C4-2B (cell line): Measurements from ENCODE around the gene PDE4D.

Source experiments
- H3K27ac ChIP-seq: fragments of 450-650 bp; 2 replicates; pipeline ENCODE4 v1.5.1; 2017
- CTCF ChIP-seq: fragments of 450-650 bp; conservative IDR thresholded peaks from 2 replicates; pipeline ENCODE4 v1.5.1; 2017; ENCODE audit warnings: mild to moderate bottlenecking
- ZFX ChIP-seq: fragments of 450-650 bp; IDR thresholded peaks from 2 replicates; pipeline ENCODE4 v1.6.1; 2017

Gene PDE4D

DNA sequence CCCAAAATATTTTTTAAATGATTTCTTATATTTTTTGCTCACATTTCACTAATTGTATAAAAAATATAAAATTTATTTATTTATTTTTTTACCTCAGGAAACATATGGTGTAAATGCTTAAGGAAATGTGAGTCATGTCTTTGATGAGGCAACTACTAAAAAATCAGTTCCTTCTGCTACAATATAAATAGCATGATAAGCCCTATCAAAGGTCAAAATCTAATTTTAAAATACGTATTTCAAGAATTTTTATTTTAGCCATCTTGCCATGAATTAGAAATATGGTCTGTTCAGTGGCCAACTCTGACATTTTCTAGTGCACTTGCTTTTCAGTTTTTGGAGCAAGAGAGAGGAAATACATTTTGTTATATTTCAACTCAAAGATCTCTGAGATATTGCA, 50.5 kb downstream of the PDE4D start:
- TF ChIP-seq ZFX (no peak), CTCF (no peak)
- H3K27ac ChIP-seq: no peak overlapping the region

- no peak for TF ChIP-seq ZFX
- TF ChIP-seq CTCF: no peak
- peak overlapping the region; percentile 33; the same call in 1 of the 2 replicates for H3K27ac ChIP-seq
Measured at GRCh38 chr5:59840200-59840601, 53.3 kb downstream of the PDE4D start.

DNA sequence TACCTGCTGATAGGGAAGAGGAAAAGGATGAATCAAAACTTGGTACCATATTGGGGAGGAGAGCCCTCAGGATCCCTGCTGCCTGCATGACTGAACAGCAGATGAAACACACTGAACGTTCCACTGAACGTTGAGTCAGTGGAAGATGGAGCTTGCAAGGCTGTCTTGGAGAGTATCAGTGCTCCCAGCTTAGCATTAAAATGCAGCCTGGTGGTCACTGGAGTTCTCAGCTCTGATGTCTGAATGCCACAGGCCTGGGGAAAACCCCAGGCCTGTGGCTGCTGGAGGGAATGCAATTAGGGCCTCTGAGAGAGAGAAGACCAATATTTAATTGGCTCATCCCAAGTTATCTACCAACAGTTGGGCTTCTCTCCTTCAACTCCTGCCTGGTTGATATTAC, 54.5 kb downstream of the PDE4D start:
- TF ChIP-seq ZFX (no peak), CTCF (no peak)
- no peak overlapping the region for H3K27ac ChIP-seq

DNA sequence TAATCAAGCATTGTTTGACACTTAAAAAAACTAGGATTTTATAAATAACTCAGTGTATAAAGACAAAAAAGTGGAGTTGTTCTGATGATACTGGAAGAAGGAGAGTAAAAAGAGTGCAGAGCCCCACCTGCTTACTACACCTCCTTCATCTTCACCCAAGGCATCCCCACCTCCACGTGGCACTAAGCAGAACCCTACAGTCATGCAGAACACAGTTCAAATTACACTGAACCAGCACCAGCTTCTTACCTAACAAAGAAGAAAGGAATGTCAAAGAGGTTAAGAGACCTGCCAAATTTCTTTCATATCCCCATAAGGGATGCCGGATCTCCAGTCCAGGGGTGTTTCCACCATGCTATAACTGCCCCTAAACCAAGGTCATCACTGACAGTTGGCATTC, 55.5 kb downstream of the PDE4D start:
- no peak overlapping the region for H3K27ac ChIP-seq
- TF ChIP-seq ZFX (no peak), CTCF (no peak)

DNA sequence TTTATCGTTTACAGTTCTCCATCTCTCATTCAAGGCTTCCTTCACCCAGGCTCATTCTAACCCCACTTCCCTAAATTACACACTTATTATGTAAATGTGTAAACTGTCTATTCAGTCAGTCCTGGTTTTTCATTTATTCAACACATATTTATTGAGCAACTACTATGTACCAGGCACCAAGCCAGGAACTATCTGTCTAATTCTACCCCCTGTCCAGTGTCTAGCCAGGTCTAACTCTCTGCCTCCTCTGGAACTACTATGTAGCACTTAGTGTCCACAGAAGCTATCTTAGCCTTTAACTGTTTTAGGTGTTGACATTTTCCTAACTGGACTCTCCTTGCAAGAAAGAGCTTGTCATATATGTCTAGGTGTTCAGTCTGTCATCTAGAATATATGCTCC, 56.5 kb downstream of the PDE4D start:
- TF ChIP-seq ZFX: no peak
- H3K27ac ChIP-seq: no peak overlapping the region

DNA sequence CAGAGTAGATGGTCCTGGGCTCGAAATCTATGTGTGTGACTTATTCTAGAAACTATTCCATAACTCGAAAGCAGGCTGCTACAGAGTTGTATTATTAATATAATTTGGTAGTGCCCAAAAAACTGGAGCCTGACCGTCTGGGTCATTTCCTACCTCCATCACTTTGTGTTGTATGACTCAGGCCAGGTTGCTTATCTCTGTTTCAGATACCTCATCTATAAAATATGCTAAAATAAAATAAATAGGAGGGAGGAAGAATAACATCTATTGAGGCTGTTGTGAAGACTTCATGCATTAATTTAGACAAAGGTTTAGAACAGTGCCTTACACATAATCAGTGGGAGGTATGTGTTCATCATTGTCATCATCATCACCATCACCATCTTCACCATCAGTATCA, 57.7 kb downstream of the PDE4D start:
- TF ChIP-seq CTCF: no peak
- TF ChIP-seq ZFX: no peak
- H3K27ac ChIP-seq: no peak overlapping the region

DNA sequence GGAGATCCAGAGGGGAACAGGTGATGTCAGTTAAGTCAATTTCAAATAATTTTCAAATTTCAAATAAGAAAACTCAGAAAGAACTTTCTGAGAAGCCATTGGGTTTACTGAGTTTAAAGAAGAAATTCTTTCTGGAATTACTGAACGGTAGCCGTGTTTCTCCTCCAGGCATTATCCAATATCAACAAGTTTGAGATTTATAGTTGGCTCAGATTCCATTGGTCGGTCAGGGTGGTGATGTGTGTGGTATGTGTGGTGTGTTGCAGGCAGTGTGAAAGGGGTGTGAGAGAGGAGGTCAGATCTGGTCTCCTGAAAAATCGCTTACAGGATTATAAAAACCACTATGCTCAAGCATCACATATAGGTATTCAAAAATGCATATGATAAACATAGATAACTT, 60.1 kb downstream of the PDE4D start:
- TF ChIP-seq ZFX (no peak), CTCF (no peak)
- H3K27ac ChIP-seq: no peak overlapping the region

GRCh38 chr5:59832577-59833301, 60.8 kb downstream of the PDE4D start:
- no peak for TF ChIP-seq CTCF
- no peak for TF ChIP-seq ZFX
- no peak overlapping the region for H3K27ac ChIP-seq
